ENCODE data around the gene SERPINH1. TPM values are rescaled to one million over a fixed set of nuclear protein-coding genes. Genes with fewer than 3 reads are reported as not detected.

Gene SERPINH1
- total RNA-seq, 4 donors from 2014 or later: 149 to 226 (median 173) TPM

DNA sequence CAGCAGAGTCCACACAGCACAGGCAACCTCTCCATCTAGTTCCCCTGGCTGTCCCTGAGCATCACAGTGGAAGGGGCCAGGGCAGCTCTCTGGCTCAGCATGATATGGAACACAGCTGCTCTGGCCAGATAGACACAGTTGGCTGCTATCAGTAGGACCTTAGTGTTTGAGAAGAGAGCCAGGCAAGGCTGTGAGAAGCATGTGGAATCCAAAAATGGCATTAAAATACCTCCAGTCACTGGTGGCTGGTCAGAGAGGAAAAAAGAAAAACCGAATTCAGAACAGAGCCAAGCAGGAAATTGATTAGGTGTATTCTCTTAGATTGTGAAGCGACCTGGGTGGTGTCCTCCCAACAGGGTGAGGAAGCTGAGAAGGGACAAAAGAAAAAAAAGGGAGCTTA, 27.9 kb downstream of the SERPINH1 start:
- TF ChIP-seq, protein P1, sequence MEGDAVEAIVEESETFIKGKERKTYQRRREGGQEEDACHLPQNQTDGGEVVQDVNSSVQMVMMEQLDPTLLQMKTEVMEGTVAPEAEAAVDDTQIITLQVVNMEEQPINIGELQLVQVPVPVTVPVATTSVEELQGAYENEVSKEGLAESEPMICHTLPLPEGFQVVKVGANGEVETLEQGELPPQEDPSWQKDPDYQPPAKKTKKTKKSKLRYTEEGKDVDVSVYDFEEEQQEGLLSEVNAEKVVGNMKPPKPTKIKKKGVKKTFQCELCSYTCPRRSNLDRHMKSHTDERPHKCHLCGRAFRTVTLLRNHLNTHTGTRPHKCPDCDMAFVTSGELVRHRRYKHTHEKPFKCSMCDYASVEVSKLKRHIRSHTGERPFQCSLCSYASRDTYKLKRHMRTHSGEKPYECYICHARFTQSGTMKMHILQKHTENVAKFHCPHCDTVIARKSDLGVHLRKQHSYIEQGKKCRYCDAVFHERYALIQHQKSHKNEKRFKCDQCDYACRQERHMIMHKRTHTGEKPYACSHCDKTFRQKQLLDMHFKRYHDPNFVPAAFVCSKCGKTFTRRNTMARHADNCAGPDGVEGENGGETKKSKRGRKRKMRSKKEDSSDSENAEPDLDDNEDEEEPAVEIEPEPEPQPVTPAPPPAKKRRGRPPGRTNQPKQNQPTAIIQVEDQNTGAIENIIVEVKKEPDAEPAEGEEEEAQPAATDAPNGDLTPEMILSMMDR (IDR thresholded peaks at IDR 0.05; ENCODE audit: low read depth): no peak

DNA sequence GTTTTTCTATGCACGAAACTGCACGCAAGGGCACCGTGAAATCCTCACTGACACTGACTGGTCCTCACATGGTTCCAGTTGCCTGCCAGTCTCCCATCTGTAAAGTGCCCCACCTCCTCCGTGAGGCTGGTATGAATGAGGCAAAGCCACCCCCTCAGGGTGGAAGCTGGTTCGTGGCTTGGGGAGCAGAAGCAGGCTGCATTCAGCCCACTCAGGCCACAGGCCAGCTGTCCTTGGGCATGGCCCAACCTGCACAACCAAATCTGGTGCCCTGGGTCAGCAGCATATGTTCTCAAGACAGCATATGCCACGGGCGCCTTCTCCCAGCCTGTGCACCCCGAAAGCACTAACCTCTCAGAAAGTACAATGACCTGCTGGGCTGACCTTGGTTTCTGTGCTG, 29.3 kb downstream of the SERPINH1 start:
- TF ChIP-seq, protein P1 (IDR thresholded peaks at IDR 0.05; ENCODE audit: low read depth): no peak

DNA sequence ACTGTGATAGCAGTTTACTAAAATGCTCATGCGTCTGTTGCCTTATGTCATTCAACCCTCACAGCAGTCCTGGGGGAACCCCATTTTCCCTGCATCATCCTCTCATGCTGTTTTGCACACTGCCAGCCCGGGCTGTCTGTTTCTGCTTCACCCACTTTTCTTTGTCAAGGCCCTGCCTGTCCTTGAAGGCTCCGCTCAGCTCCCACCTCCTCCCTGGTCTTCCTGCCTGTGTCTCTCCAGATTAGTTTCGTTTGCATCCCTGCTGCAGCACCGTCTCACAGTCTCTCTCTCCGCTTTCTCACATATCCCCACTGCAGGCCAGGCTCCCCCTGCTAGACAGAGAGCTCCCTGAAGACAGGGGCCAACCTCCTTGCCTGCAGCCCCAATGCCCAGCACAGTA, 29.9 kb downstream of the SERPINH1 start:
- TF ChIP-seq, protein P1 (IDR thresholded peaks at IDR 0.05; ENCODE audit: low read depth): no peak

DNA sequence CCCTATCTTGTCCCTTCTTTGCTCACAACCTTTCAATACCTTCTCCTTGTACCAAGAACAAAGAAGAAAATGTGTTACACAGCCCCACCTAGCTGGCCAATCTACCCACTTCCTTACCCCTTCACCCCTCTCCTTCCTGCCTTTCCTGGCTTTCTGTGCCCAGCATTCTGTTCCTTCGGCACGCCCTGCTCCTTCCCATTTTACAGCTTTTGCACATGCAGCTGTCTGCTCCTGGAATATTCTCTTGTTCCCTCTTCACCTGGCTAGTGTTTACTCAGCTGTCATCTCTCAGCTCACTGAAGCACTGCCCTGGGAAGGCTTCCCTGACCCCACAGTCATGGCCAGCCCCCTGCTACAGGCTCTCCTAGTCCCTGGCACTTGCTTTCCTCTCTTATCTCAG, 30.7 kb downstream of the SERPINH1 start:
- TF ChIP-seq, protein P1 (IDR thresholded peaks at IDR 0.05; ENCODE audit: low read depth): no peak

DNA sequence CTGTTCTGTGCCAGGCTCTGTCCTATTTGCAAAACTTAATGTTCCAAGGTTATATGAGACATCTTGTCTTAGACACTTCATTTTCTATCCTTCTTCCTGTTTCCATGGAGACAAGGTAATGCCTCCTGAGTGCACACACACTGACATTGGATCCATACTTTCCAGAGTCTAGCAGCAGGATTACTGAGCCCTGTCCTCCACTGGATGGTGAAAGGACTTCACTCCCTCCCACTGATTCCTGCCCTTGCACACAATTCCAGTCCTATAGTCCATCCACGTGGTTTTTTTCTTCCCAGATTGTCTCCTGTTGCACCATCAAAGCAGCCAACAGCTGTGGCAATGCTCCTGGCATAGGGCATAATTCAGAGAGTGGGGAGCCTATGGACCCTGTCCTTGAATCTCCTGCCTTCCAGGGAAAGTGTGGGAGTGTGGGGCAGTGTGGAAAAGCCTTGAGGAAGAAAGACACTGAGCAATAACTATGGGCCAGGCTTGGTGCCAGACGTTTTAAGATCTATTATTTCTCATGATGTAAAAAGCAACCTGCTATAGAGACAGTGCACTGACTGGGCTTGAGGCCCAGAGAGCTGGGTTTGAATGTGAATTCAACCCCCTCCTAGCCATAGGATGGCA, 31.3 kb downstream of the SERPINH1 start:
- TF ChIP-seq, protein P1 (IDR thresholded peaks at IDR 0.05; ENCODE audit: low read depth): no peak

DNA sequence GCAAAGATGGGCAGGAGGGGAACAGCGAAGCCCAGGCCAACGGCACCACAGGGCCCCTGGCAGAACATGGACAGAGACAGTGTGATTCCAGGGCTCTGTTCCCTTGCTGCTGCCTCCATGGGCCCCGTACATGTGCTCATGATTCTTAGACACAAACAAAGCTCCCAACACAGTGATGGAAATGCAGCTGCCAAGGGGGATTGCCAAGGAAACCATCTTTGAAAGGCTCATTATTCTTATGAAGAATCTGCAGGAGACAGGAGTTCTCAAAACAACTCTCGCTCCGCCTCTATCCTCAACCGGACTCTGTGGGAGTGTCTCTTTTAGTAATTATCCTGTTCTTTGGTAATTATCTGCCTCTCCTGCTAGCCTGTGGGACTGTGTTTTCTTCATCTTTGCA, 32.2 kb downstream of the SERPINH1 start:
- TF ChIP-seq, protein P1 (IDR thresholded peaks at IDR 0.05; ENCODE audit: low read depth): no peak

DNA sequence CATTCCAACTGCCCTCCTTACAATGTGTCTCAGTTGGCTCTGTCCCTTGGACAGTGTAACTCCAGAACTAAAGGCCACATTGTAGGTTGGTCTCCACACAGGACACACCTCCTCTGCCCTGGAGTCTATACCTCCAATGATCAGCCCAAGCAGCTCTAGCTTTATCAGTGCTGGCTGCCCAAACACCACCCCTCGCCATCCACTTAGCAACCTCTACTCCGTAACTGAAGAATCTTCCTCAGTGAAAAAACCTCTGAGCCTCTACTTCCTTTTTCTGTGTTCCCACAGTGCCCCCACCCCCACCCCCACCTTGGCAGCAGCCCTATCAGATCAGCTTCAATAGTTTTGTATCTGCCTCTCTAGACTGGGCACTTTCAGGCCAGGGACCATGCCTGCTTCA, 33.4 kb downstream of the SERPINH1 start:
- TF ChIP-seq, protein P1 (IDR thresholded peaks at IDR 0.05; ENCODE audit: low read depth): no peak
